ES-I3 (cell line): ENCODE data around the gene LCORL.
"Not testable (repeated sequence)": the region's sequence is repeated elsewhere in the genome, so short reads cannot be mapped to it uniquely, and the experiment has no call there.

Experiments used
- H3K36me3 ChIP-seq: 2 replicates; pipeline ENCODE4 v1.6.1; 2013; ENCODE audit warnings: mild to moderate bottlenecking, low read length, control low read depth, moderate library complexity; ENCODE audit not compliant: insufficient read depth
- H3K4me1 ChIP-seq: 2 replicates; pipeline ENCODE4 v1.6.1; 2013; ENCODE audit warnings: mild to moderate bottlenecking, control low read depth, low read length; ENCODE audit not compliant: insufficient read depth
- H3K9ac ChIP-seq: 2 replicates; pipeline ENCODE4 v1.6.1; 2013; ENCODE audit warnings: low read depth, mild to moderate bottlenecking, low read length, moderate library complexity
- H3K9me3 ChIP-seq: 2 replicates; pipeline ENCODE4 v1.6.1; 2013; ENCODE audit warnings: mild to moderate bottlenecking, low read length, moderate library complexity; ENCODE audit not compliant: control insufficient read depth, insufficient read depth

LCORL gene

DNA sequence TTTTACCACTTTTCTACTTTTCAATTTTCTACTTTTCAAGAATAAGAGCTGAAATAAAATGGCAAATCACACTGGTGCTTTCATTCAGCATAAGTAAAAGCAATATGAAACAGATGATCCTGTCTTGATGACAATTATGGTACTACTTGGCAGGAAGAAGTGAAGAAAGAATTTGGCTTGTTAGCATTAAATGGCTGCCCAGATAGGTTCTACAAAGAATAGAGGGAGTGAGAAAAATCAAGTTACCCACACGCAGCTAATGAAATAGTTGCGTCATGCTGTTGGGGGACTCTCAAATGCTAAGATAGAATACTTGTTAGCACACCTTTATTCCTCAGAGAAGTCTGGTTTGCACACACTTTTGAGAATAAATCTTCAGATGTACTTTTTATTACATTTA is 12.5 kb upstream of the LCORL start:
- Histone ChIP-seq H3K4me1 (no peaks in the 10 kb centered on the region), H3K9me3 (no peaks in the 10 kb centered on the region; the same call in 1 of the 2 replicates), H3K36me3 (no peaks in the 10 kb centered on the region), H3K9ac (no peak overlapping the region)

DNA sequence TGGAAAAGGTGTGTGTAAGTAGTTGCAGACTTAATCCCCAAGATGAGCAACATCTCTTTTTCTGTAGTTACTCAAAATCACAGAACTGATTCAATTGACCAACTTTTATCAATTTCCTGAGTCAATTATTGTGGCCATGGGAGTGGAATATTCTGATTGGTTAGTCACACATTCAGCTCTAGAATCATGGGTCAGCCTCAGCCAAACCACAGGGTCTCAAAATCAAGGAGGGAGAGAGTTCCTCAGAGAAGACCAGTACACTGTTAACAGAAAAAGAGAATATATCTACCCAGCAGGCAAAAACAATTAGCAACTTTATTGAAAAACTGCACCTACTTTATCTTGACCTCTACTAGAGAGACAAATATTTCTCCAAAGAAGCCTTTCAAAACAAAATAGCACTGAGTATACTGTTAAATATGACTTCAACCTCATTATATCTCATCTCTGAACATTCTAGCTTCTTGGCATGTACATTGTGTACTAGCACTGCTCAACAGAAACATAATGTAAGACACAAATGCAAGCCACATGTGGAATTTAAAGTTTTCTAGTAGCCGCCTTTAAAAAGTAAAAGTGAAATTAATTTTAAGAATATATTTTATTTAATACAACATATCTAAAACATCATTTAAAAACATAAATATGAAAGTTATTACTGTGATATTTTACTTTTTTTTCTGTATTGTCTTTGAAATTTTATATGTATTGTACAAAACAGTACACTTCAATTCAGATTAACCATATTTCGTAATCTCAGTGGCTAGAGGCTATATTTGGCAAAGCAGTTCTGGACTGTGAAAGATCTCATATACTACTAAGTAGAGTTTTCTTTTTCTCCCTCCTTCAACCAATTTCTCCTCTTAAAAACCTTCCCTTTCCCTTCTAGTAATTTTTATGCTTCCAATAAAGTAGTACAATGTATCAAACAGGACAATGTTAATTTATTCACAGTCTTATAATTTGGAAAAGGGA is 11.8 kb upstream of the LCORL start:
- Histone ChIP-seq H3K36me3 (no peaks in the 10 kb centered on the region), H3K4me1 (no peaks in the 10 kb centered on the region), H3K9me3 (no peaks in the 10 kb centered on the region; the same call in 1 of the 2 replicates), H3K9ac (no peak overlapping the region)

DNA sequence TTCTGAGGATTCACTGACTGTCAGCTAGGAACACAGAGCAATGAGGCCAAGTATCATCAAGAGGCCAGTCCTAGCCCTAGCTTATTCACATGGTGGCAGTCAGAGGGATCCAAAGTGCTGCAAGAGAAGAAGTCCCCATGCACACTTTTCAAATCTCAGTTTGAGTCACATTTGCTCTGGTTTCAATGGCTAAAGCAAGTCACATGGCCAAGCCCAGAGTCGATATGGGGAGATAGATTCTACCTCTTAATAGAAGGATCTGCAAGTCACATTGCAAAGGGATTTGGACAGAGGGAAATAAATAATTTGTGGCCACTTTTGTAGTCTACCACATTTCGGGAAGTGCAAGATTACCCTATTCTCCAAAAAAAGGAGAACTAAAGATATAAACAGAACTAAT is 3.7 kb upstream of the LCORL start:
- Histone ChIP-seq H3K4me1 (no peaks in the 10 kb centered on the region), H3K9ac (no peak overlapping the region), H3K36me3 (no peaks in the 10 kb centered on the region), H3K9me3 (no peaks in the 10 kb centered on the region; the same call in 1 of the 2 replicates)

DNA sequence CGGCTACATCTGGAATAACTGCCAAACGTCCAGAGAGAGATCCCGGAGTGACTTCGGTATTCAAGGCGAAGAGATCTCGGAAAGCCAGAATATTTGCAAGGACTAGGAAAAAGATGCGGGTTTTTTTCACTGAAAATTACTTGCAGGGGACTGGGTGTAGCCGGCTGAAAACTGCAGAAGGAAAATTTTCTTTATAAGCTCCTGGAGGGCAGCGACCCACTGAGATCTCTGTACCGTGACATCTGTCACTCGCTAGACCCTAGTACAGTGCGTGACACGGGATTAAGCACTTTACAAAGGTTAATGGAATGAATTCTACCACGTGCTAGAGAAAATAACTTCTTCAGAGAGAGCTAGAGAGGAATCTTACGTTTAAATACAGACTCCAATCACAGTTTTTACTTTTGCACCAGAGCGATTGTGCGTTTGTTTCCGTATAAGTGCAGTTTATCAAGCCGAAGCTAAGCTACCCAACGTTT is 1.1 kb upstream of the LCORL start:
- peak overlapping the region; percentile 74 for H3K9ac ChIP-seq
- no peaks in the 10 kb centered on the region for H3K36me3 ChIP-seq
- H3K9me3 ChIP-seq = no peaks in the 10 kb centered on the region
- no peaks in the 10 kb centered on the region for H3K4me1 ChIP-seq

DNA sequence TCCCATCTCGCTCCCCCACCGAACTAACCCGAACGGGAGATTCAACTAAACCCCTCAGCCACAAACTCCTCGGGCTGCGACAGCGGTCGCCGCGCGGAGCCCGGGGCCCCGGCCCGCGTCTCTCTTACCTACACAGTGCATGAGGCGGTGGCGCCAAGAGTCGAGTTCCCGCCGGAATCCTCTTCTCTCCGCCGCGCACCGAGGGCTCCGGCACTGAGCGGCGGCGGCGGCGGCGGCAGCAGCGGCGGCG is 160 bp downstream of the LCORL start:
- no peaks in the 10 kb centered on the region for H3K9me3 ChIP-seq
- H3K4me1 ChIP-seq = no peaks in the 10 kb centered on the region
- H3K9ac ChIP-seq = peak overlapping the region; percentile 74
- no peaks in the 10 kb centered on the region for H3K36me3 ChIP-seq

DNA sequence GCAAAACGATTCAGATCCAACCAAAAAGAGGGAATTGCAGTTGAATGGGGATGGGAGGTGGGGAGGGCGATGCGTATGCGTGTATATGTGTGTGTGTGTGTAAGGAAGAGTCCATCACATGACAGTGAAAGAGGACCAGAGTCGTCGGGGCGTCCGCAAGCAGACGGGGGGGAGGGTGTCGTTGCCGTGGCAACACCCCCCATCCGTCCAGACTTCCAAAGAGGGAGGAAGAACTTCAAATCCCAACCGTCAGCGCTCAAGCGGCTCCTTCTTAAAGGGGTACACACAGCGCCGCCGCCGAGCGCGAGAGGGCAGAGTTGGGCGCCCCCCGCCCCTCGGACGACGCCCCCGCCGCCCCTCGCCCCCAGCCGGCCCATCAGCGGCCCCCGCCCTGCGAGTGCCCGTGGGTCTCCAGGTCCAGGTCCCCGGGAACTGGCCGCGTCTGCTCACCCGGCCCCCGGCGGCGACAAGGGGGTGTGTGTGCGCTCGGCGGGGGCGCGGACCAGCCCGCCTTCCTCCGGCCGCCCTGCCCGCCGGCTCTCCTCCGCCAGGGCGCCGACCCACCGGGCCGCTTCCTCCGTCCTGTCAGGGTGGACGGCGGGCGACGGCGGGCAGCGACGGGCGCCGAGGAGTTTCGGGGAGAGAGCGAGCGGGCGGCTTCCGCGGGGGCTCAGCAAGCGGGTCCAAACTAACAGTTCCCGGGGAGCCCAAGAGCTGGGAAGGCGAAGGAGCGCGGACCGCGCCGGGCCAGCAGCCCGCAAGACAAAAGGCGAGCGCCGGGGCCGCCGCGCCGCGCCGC is 685 bp downstream of the LCORL start:
- Histone ChIP-seq H3K9me3 (no peaks in the 10 kb centered on the region), H3K36me3 (no peaks in the 10 kb centered on the region), H3K9ac (peak overlapping the region; percentile 85), H3K4me1 (no peaks in the 10 kb centered on the region)

DNA sequence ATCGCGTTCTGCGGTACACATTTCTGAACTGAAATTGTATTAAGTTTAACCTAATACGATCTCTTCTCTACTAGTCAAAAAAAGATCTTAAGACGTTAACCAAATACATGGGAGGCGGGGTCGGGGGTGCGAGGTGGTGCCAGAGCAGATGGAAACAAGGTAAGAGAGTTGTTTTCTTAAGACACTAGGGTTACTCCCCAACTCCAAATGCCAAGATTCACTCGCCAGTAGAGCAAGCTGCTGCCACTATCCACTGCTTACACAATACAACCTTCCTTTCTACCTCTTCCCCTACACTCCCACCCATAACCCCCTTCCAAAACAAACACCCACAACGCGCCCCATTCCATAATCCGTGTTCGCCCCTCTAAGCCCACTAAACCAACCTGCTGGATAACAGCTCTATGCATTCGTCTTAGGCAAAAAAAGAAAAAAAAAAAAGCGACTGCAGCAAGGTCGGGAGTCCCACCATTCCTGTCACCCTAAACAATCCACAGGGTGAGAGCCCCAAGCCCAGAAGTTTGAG is 1.3 kb downstream of the LCORL start:
- no peaks in the 10 kb centered on the region for H3K4me1 ChIP-seq
- peak overlapping the region; percentile 85 for H3K9ac ChIP-seq
- no peaks in the 10 kb centered on the region for H3K36me3 ChIP-seq
- no peaks in the 10 kb centered on the region for H3K9me3 ChIP-seq

DNA sequence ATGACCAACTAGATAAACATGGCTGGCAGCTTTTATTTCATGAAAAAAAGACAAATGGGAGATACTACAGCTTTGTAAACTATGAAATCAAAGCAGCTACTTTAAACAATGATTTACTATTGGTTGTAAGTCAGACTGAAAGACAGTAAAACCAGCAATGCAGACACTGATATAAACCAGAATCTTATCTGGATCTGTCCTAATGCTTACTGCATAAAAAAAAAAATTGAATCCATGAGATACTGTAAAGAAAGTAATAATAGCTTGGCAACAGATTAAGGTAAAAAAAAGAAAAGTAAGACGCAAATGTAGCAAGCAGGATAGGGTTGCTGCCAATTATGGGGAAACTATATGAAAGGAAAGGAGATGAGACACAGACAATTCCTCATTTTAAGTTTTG is 7.3 kb downstream of the LCORL start:
- no peak overlapping the region for H3K9ac ChIP-seq
- no peaks in the 10 kb centered on the region for H3K4me1 ChIP-seq
- H3K9me3 ChIP-seq = no peaks in the 10 kb centered on the region
- H3K36me3 ChIP-seq = no peaks in the 10 kb centered on the region

DNA sequence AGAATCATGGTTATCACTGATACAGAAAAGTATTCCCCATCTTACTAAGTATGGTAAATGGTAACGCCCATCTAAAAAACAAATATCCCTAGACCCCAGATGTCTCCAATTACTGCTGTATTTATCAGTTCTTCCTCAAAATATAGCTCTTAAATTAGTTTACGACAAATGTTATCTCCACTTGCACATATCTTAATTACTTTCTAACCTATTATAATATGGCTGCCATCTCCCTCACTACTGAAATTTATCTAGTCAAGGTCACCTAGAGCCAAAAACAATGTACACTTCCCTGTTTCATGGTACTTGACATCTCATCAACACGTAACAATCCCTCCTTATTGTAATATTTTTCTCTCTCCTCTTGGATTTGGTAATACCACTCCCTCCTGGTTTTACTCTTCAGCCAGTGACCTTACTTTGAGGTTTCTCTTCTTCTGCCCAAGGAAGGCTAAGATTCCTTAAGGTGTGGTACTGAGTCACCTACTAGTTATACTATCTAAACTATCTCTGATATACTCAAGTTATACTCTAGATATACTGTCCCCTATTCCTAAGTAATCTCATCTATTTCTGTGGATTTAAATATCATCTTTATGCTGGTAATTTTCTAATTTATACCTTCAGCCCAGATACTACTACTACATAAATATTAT is 8.6 kb downstream of the LCORL start:
- Histone ChIP-seq H3K9ac (no peak overlapping the region), H3K4me1 (no peaks in the 10 kb centered on the region), H3K9me3 (no peaks in the 10 kb centered on the region), H3K36me3 (no peaks in the 10 kb centered on the region)

DNA sequence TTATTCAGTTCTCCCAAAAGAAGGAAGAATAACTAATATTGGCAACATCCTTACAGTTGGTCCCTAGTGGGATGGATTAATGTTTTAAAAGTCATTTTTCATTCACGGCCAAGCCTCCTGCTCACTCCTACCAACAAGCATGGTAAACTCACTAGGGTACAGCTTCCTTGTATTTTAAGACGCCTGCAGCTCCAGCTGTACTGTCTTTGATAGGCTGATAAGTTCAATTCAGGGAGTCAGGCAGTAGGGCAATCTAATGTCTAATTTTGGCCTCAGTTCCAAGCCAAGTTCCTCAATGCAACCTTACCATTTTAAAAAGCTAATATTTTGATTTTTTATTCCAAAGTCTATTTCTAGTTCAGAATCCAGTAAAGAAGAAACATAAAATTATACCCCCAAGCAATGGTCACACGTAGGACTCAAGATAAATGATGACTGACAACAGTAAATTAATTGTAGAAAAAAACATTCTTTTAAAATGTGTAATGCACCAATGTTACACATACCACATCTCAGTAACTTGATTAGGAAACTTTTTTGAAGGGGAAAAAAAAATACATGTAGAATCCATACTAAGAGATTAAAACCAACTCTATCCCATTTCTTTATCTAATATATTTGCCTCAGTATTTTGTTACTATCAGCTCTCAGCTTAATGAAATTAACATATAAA is 9.3 kb downstream of the LCORL start:
- no peaks in the 10 kb centered on the region for H3K9me3 ChIP-seq
- H3K9ac ChIP-seq = no peak overlapping the region
- no peaks in the 10 kb centered on the region for H3K36me3 ChIP-seq
- no peaks in the 10 kb centered on the region for H3K4me1 ChIP-seq

DNA sequence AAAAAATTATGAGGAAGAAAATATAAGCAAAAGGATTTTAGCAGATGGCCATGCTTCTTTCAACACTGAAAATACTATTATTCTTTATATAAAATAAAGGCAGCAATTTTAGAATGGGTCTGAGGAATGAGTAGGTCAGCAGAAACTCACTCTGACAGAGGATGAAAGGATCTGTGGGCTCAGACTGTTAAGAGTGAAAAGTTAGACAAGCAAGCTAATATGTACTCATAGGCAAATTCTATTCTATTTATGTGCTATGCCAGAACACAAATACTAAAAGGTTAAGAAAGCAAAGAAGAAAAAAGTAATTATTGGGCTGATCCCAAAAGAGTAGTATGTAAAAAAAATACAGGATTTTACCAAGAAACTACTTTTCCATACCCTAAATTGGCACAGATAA is 13.9 kb downstream of the LCORL start:
- Histone ChIP-seq H3K9ac (no peak overlapping the region), H3K4me1 (no peaks in the 10 kb centered on the region), H3K36me3 (no peaks in the 10 kb centered on the region)

DNA sequence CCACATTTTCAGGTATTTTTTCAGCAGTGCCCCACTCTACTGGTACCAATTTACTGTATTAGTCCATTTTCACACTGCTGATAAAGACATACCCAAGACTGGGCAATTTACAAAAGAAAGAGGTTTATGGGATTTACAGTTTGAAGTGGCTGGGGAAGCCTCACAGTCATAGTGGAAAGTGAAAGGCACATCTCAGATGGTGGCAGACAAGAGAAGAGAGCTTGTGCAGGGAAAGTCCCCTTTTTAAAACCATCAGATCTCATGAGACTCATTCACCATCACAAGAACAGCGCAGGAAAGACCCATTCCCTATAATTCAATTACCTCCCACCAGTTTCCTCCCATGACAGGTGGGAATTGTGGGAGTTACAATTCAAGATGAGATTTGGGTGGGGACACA is 15.1 kb downstream of the LCORL start:
- H3K4me1 ChIP-seq, H3K9me3 ChIP-seq, H3K36me3 ChIP-seq, H3K9ac ChIP-seq: not testable (repeated sequence)

More for the DNA sequence above, 13.9 kb downstream of the LCORL start:
- H3K9me3 ChIP-seq = no peaks in the 10 kb centered on the region

DNA sequence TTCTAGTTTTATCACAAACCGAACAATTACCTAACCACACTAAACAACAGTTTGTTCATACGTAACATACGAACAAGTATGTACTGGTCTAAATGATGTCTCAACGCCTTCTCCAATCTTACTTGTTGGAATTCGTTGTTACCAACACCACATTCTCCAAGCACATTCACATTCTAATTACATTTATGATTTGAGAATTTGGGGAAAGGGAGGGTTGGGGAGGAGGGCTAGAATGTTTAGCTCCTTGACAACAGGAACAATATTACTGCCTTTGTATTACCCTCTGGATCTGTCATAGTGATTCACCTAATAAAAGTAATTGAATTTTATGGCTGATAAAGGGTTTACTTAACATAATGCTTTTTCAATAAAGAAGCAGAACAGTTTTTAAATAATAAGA is 24.4 kb downstream of the LCORL start:
- no peaks in the 10 kb centered on the region for H3K9me3 ChIP-seq
- peaks cover 2% of the 10 kb centered on the region; the same call in 1 of the 2 replicates for H3K36me3 ChIP-seq
- H3K4me1 ChIP-seq = no peaks in the 10 kb centered on the region
- no peak overlapping the region for H3K9ac ChIP-seq

DNA sequence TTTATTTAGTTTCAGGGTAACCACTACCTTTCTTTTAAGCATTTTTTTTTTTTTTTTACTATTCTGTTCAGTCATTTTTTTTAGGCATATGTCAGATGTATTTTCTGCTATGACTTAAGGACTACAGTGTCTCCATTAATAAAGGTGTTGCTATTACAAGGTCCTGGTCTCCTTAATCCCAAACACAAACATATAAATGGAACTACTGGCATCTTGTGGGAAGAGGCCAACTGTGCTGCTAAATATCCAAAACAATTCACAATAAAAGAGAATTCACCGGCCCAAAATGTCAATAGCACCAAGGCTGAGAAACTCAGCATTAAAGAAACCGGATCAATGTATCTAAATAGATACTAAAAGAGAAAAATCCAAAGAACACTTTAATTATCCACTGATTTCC is 26.4 kb downstream of the LCORL start:
- H3K36me3 ChIP-seq = peaks cover 2% of the 10 kb centered on the region; the same call in 1 of the 2 replicates
- no peak overlapping the region for H3K9ac ChIP-seq
- H3K4me1 ChIP-seq = no peaks in the 10 kb centered on the region
- H3K9me3 ChIP-seq = no peaks in the 10 kb centered on the region
